Non-pigmented ciliary epithelial cell (primary cell): ENCODE data around the gene CHST1.

Source experiments
- DNase-seq: peaks from one replicate; pipeline ENCODE4 v3.0.0-alpha.2; 2010; ENCODE audit warnings: low read depth

Gene CHST1

GRCh38 chr11:45674481-45675190, 9.2 kb upstream of the CHST1 start:
- DNase-seq = no peak

DNA sequence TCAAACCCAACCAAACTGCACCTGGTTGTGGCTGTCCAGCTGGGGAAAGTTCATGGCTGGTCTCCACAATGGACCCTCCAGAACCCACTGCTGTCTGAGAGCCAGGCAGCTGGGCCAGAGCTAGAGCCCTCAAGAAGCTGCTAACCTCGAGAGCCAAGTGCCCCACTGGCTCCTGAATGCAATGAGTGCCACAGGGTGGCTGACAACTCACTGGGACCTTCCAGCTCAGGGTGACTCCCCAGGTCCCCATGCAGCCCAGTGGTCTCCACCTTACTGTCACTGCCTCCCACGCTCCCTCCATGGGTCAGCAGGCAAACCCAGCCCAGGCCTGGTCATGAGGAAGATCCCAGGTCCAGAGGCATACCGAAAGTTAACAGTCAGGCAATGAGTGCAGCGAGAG, 8.0 kb upstream of the CHST1 start:
- DNase-seq = no peak

GRCh38 chr11:45672593-45672992, 7.2 kb upstream of the CHST1 start:
- no peak for DNase-seq

GRCh38 chr11:45671246-45672171, 6.1 kb upstream of the CHST1 start:
- no peak for DNase-seq

- no peak for DNase-seq
Observed at GRCh38 chr11:45670386-45671135, 5.1 kb upstream of the CHST1 start.

GRCh38 chr11:45669956-45670355, 4.5 kb upstream of the CHST1 start:
- DNase-seq = no peak

DNA sequence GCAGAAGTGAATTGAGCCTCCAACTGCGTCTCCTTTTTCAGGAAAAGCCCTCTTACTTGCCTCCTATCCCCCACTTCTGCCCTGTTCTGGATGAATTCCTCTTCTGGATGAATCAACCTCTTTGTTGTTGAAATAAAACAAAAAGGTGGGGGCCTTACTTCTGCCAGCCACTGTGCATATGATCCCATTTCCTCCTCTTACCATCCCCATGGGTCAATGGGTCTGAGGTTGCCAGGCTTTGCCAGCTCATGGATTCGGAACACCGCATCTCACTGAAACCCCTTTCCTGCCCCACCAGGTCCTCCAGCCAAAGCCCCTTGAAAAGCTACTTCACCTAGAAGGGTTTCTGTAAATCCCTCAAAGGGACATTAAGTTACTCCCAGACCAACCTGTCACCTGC, 3.7 kb upstream of the CHST1 start:
- DNase-seq = no peak

DNA sequence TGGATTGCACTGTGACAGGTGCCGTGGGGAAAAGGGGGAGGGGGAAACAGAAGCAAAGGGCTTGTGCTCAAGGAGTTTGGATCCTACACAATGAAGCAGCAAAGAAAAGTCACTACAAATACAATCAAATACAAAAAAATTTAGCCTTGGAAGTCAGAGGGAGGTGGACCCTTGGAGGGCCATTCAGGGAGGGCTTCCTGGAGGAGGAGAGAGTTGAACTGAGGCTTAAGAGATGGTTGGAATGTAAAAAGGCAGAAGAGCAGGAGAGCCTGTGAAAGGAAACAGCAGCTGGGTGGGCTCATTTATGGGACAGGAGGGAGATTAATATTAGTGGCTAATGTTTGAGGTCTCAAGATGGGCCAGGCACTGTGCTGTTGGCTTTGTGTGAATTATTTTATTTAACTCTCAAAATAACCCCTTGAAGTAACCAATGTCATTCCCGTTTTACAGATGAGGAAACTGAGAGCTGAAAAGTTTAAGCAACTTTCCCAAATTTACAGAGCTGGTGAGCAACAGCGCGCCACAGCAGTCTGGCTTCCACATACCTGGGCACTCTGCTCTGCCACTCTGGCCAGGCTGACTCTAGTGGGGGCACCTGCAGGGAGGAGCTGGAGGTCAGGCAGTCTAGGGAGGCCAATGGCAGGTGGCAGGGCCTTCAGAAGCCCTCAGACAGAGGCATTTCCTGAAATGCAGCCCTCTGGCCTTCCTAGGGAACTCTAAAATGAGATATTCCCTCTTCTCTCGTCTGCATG, 2.7 kb upstream of the CHST1 start:
- no peak for DNase-seq

- DNase-seq = no peak
Observed at GRCh38 chr11:45666648-45667642, 1.5 kb upstream of the CHST1 start.

GRCh38 chr11:45665933-45666647, 668 bp upstream of the CHST1 start:
- no peak for DNase-seq

GRCh38 chr11:45664376-45665205, 831 bp downstream of the CHST1 start:
- DNase-seq = no peak

DNA sequence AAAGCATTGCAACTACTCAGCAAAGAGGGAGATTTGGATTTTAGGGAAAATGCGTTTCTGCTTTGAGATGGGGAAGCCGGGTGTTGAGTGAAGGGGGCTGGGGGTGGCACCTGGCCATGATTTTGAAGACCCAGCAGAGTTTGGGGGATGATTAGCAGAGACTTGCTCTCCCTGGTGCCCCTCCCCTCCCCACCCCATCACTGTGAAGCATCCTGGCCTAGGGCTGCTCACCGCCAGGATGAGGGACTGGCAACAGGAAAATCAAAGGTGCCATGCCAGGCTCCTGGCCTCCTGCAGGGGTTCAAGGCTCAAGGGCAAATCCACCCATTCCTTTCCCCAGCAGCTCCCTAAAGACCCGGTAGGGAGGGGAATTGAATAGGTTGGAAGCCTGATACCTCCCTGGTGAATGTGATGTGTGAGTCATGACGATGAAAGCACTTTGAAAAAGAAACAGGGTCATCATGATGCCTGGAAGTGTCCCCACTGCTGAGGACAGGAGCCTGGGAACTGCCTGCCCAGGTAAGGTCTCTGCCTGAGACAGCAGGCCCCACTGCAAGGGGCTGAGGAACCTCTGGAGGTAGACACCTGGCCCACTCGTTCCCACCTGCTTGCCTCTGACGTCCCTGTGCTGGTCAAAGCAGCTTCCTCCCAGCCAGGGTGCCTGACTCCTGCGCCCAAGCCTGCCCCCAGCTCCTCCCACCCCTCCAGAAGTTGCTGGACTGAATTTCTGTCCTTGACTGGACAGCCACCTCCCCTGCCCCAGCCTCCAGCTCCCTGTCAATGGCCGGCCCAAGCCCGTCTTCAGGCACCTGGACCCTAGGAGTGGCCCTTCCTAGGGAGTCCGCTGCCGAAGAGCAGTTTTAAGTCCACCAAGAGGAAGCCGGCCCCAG, 1.7 kb downstream of the CHST1 start:
- no peak for DNase-seq

DNA sequence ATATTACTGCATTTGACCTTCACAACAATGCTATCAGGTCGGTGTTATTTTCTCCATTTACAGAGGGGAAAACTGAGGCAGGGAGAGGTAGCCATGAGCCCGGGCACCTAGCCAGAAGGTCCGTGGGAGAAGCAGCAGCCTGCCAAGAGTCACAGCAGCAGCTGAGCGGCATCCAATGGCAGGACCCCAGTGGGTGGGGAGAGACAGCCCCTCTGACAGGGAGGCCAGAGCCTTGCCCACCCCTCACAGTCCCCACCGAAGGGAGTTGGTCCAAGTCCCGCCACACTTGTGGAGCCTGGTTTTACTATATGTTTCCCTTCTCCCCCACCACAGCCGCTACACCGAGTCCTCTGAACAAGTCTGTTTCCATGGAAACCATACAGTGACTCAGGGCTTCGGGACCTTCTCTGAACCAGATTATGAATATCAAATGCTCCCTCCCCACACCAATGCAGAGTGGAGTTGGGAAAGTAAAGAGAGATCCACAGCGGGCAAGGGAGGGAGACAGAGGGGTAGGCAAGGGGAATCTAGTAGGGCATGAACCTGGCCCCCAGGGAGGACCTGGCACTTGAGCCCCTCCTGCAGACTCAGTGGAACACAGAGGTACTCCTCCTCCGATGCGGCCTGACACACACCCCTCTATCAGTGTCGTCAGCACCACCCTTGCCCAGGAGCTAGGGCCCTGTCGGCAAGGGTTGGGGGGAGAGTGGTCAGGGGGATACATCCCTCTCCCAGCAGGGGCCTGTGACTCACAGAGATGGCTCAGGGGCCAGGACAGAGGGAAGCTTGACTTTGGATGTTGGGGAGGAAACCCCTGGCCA, 2.5 kb downstream of the CHST1 start:
- peak; percentile 71 for DNase-seq

- DNase-seq = no peak
Observed at GRCh38 chr11:45662096-45662664, 3.2 kb downstream of the CHST1 start.

DNA sequence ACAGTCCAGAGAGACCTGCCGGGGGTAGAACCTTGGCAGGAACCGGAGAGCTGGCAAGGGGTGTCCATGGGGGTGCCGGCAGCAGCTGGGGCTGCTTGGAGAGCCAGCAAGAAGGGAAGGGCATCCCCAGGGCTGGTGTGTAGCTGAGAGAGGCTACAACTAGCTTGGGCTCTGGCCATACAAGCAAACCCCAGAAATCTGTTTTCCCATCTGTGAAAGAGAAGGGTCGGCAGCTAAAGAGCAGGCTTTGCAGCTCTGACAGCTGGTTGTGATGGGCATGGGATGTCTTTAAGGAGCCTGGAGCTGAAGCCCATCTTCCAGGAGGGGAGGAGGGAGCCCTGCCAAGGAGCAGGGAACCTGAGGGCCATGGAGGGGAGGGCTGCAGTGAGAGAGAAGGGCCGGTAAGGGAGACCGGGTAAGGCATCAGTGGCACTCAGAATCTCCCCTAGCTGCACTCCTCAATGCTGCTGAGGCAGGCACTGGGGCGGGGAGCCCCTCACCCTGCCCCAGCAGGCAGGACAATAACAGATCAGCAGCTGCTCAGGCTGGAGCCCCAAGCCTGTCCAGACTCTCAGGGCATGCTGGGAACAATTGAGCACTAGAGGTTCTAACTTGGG, 3.9 kb downstream of the CHST1 start:
- no peak for DNase-seq

- no peak for DNase-seq
Observed at GRCh38 chr11:45660729-45661438, 4.5 kb downstream of the CHST1 start.
